SJCRH30 (cell line): ENCODE data around the gene CCDC57. TPM values are rescaled to one million over a fixed set of nuclear protein-coding genes. Genes with fewer than 3 reads are reported as not detected.
"Not testable (repeated sequence)": the region's sequence is repeated elsewhere in the genome, so short reads cannot be mapped to it uniquely, and the experiment has no call there.

Experiments used
- DNase-seq, 2 experiments: peaks; one replicate each; pipeline ENCODE4 v3.0.0-alpha.2; 2015 to 2020
- H3K27ac ChIP-seq: fragments of 250-450 bp; sonication (Bioruptor Pico); 2 replicates; pipeline ENCODE4 v1.5.1; 2020; ENCODE audit warnings: mild to moderate bottlenecking, moderate library complexity
- H3K27me3 ChIP-seq: fragments of 250-450 bp; sonication (Bioruptor Pico); 2 replicates; pipeline ENCODE4 v1.5.1; 2020; ENCODE audit warnings: mild to moderate bottlenecking, moderate library complexity
- H3K36me3 ChIP-seq: fragments of 250-450 bp; sonication (Bioruptor Pico); 2 replicates; pipeline ENCODE4 v1.5.1; 2020; ENCODE audit warnings: mild to moderate bottlenecking, moderate library complexity
- H3K4me1 ChIP-seq: fragments of 250-450 bp; sonication (Bioruptor Pico); 2 replicates; pipeline ENCODE4 v1.5.1; 2020; ENCODE audit warnings: mild to moderate bottlenecking, moderate library complexity
- H3K4me3 ChIP-seq: fragments of 250-450 bp; sonication (Bioruptor Pico); 2 replicates; pipeline ENCODE4 v1.5.1; 2020; ENCODE audit warnings: mild to moderate bottlenecking, moderate library complexity
- H3K9me3 ChIP-seq: fragments of 250-450 bp; sonication (Bioruptor Pico); replicated peaks from 2 replicates; pipeline ENCODE4 v1.5.1; 2020; ENCODE audit warnings: mild to moderate bottlenecking, moderate library complexity
- total RNA-seq: library from RNA; depleted of rRNA; stranded (reverse); fragments of >200 nt; shearing (Covaris generic); gene quantifications from 2 replicates; pipeline ENCODE4 v1.2.3, GENCODE V29; 2014

Gene CCDC57
- total RNA-seq, 1 experiment from 2014 or later: 23.5 TPM

- no peak overlapping the region for H3K27ac ChIP-seq
- H3K9me3 ChIP-seq: no peaks in the 10 kb centered on the region
- H3K4me3 ChIP-seq: no peak overlapping the region
- 0 out of 2 replicates have a peak, but pooled peaks cover 2% of the 10 kb centered on the region for H3K4me1 ChIP-seq
- H3K27me3 ChIP-seq: no peaks in the 10 kb centered on the region
- no peak for DNase-seq
- no peaks in the 10 kb centered on the region for H3K36me3 ChIP-seq
Measured at GRCh38 chr17:82195675-82196672, 16.7 kb downstream of the CCDC57 start.

- no peak for DNase-seq
- H3K27me3 ChIP-seq: no peaks in the 10 kb centered on the region
- H3K36me3 ChIP-seq: no peaks in the 10 kb centered on the region
- H3K4me1 ChIP-seq: 0 out of 2 replicates have a peak, but pooled peaks cover 2% of the 10 kb centered on the region
- H3K4me3 ChIP-seq: no peak overlapping the region
- no peak overlapping the region for H3K27ac ChIP-seq
- H3K9me3 ChIP-seq: no peaks in the 10 kb centered on the region
Measured at GRCh38 chr17:82194765-82195164, 17.9 kb downstream of the CCDC57 start.

- H3K4me3 ChIP-seq: no peak overlapping the region
- no peak overlapping the region for H3K27ac ChIP-seq
- 0 out of 2 replicates have a peak, but pooled peaks cover 2% of the 10 kb centered on the region for H3K4me1 ChIP-seq
- no peaks in the 10 kb centered on the region for H3K9me3 ChIP-seq
- DNase-seq: no peak
- H3K36me3 ChIP-seq: no peaks in the 10 kb centered on the region
- no peaks in the 10 kb centered on the region for H3K27me3 ChIP-seq
Measured at GRCh38 chr17:82193520-82194220, 19.0 kb downstream of the CCDC57 start.

- not testable (repeated sequence) for H3K9me3 ChIP-seq, H3K4me3 ChIP-seq, H3K27me3 ChIP-seq, H3K4me1 ChIP-seq, H3K36me3 ChIP-seq, DNase-seq, H3K27ac ChIP-seq
Measured at GRCh38 chr17:82193050-82193449, 19.6 kb downstream of the CCDC57 start.

- no peak overlapping the region for H3K4me3 ChIP-seq
- no peaks in the 10 kb centered on the region for H3K9me3 ChIP-seq
- DNase-seq: no peak
- H3K36me3 ChIP-seq: no peaks in the 10 kb centered on the region
- H3K27me3 ChIP-seq: no peaks in the 10 kb centered on the region
- 0 out of 2 replicates have a peak, but pooled peaks cover 2% of the 10 kb centered on the region for H3K4me1 ChIP-seq
- no peak overlapping the region for H3K27ac ChIP-seq
Measured at GRCh38 chr17:82188001-82188961, 24.4 kb downstream of the CCDC57 start.

- no peaks in the 10 kb centered on the region for H3K9me3 ChIP-seq
- no peak for DNase-seq
- H3K27ac ChIP-seq: no peak overlapping the region
- no peaks in the 10 kb centered on the region for H3K36me3 ChIP-seq
- H3K4me3 ChIP-seq: no peak overlapping the region
- H3K4me1 ChIP-seq: no peaks in the 10 kb centered on the region
- no peaks in the 10 kb centered on the region for H3K27me3 ChIP-seq
Measured at GRCh38 chr17:82187500-82187899, 25.1 kb downstream of the CCDC57 start.

GRCh38 chr17:82186221-82186620 lies 26.4 kb downstream of the CCDC57 start:
- H3K27me3 ChIP-seq: no peaks in the 10 kb centered on the region
- no peaks in the 10 kb centered on the region for H3K36me3 ChIP-seq
- H3K27ac ChIP-seq: no peak overlapping the region
- H3K9me3 ChIP-seq: no peaks in the 10 kb centered on the region
- no peak for DNase-seq
- peaks cover 5% of the 10 kb centered on the region; the same call in 1 of the 2 replicates for H3K4me1 ChIP-seq
- no peak overlapping the region for H3K4me3 ChIP-seq

GRCh38 chr17:82184761-82185160 lies 27.9 kb downstream of the CCDC57 start:
- Histone ChIP-seq H3K36me3 (no peaks in the 10 kb centered on the region), H3K27me3 (no peaks in the 10 kb centered on the region), H3K27ac (no peak overlapping the region), H3K9me3 (no peaks in the 10 kb centered on the region), H3K4me1 (peaks cover 19% of the 10 kb centered on the region; the same call in 1 of the 2 replicates), H3K4me3 (no peak overlapping the region)
- no peak for DNase-seq

- Histone ChIP-seq H3K4me3 (peak overlapping the region; percentile 11; the same call in 1 of the 2 replicates), H3K27me3 (no peaks in the 10 kb centered on the region), H3K4me1 (peaks cover 20% of the 10 kb centered on the region; the same call in 1 of the 2 replicates), H3K36me3 (no peaks in the 10 kb centered on the region), H3K9me3 (no peaks in the 10 kb centered on the region), H3K27ac (peak overlapping the region; percentile 48)
- DNase-seq: peak; percentile 81
Measured at GRCh38 chr17:82180776-82181528, 31.7 kb downstream of the CCDC57 start.

GRCh38 chr17:82179946-82180475 lies 32.6 kb downstream of the CCDC57 start:
- Histone ChIP-seq H3K27me3 (no peaks in the 10 kb centered on the region), H3K36me3 (no peaks in the 10 kb centered on the region), H3K9me3 (no peaks in the 10 kb centered on the region), H3K27ac (no peak overlapping the region; the same call in 1 of the 2 replicates), H3K4me3 (no peak overlapping the region), H3K4me1 (peaks cover 20% of the 10 kb centered on the region; the same call in 1 of the 2 replicates)
- peak in 1 of 2 experiments; percentile 54 for DNase-seq

GRCh38 chr17:82179412-82179811 lies 33.2 kb downstream of the CCDC57 start:
- H3K9me3 ChIP-seq: no peaks in the 10 kb centered on the region
- no peaks in the 10 kb centered on the region for H3K27me3 ChIP-seq
- no peak for DNase-seq
- peaks cover 20% of the 10 kb centered on the region; the same call in 1 of the 2 replicates for H3K4me1 ChIP-seq
- H3K4me3 ChIP-seq: no peak overlapping the region
- H3K27ac ChIP-seq: no peak overlapping the region
- H3K36me3 ChIP-seq: no peaks in the 10 kb centered on the region

GRCh38 chr17:82178499-82179261 lies 34.0 kb downstream of the CCDC57 start:
- Histone ChIP-seq H3K4me1 (peaks cover 20% of the 10 kb centered on the region; the same call in 1 of the 2 replicates), H3K27me3 (no peaks in the 10 kb centered on the region), H3K36me3 (no peaks in the 10 kb centered on the region), H3K27ac (no peak overlapping the region), H3K9me3 (no peaks in the 10 kb centered on the region), H3K4me3 (no peak overlapping the region)
- DNase-seq: no peak
